Measurements from ENCODE around the gene DNAJC1. TPM values are rescaled to one million over a fixed set of nuclear protein-coding genes. Genes with fewer than 3 reads are reported as not detected.

The DNAJC1 gene
- polyA plus RNA-seq, 1 donor (not counting 4 experiments of a cell fraction or from before 2014, with no cell fraction given): 24.8 TPM

DNA sequence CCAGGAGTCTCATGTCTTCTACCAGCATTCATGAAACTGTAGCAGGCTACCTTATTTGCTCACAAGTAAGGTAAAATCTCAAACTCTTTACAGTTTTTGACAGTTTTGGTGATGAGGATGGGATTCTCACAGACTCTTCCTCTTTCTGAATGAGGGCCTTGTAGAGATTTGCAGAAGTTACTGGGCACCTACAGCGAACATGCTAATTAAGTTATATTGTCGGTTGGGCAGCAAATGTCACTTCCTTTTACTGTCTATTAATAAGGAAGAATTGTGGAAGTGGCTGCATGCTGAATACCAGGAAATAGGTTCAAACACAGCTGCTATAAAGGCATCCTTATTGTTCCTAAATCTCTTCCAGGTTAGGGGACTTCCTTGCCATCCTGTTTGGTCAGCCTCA lies 189.6 kb downstream of the DNAJC1 start:
- H3K9me1 ChIP-seq (ENCODE audit: control insufficient read depth, extremely low read depth, insufficient read depth, low read length): no peaks in the 10 kb centered on the region
- no peak overlapping the region for H2AFZ ChIP-seq (ENCODE audit: control insufficient read depth, low read length)
- H3K9me3 ChIP-seq (ENCODE audit: control insufficient read depth, low read depth, low read length): no peaks in the 10 kb centered on the region
- no peak overlapping the region for H3K27ac ChIP-seq (ENCODE audit: control insufficient read depth, insufficient read depth, low read length)
- no peaks in the 10 kb centered on the region for H3K36me3 ChIP-seq (ENCODE audit: control insufficient read depth in 2 of 2, extremely low read depth in 1 of 2, insufficient read depth in 2 of 2, low read length in 2 of 2)
- no peak overlapping the region for H3K4me2 ChIP-seq (ENCODE audit: control insufficient read depth, extremely low read depth, insufficient read depth, low read depth, low read length)
- TF ChIP-seq, protein P1, sequence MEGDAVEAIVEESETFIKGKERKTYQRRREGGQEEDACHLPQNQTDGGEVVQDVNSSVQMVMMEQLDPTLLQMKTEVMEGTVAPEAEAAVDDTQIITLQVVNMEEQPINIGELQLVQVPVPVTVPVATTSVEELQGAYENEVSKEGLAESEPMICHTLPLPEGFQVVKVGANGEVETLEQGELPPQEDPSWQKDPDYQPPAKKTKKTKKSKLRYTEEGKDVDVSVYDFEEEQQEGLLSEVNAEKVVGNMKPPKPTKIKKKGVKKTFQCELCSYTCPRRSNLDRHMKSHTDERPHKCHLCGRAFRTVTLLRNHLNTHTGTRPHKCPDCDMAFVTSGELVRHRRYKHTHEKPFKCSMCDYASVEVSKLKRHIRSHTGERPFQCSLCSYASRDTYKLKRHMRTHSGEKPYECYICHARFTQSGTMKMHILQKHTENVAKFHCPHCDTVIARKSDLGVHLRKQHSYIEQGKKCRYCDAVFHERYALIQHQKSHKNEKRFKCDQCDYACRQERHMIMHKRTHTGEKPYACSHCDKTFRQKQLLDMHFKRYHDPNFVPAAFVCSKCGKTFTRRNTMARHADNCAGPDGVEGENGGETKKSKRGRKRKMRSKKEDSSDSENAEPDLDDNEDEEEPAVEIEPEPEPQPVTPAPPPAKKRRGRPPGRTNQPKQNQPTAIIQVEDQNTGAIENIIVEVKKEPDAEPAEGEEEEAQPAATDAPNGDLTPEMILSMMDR (optimal IDR thresholded peaks at IDR 0.05 in 1 of 3, IDR thresholded peaks at IDR 0.05 in 1 of 3, conservative IDR thresholded peaks at IDR 0.05 in 1 of 3; ENCODE audit: extremely low read depth in 1 of 3, insufficient read depth in 2 of 3, low read length in 3 of 3): no peak
- TF ChIP-seq EZH2 (IDR thresholded peaks at IDR 0.05; ENCODE audit: low read length): no peak
- FAIRE-seq (no peak), DNase-seq (ENCODE audit: low read depth, low spot score) (no peak)
- no peak overlapping the region for H3K4me3 ChIP-seq (ENCODE audit: control insufficient read depth in 2 of 3, extremely low read depth in 1 of 3, insufficient read depth in 2 of 3, low read depth in 1 of 3, low read length in 3 of 3)
- no peaks in the 10 kb centered on the region for H3K27me3 ChIP-seq (ENCODE audit: control insufficient read depth, extremely low read depth, insufficient read depth, low read length)
- no peaks in the 10 kb centered on the region for H4K20me1 ChIP-seq (ENCODE audit: control insufficient read depth, extremely low read depth, insufficient read depth, low read length)
- dilution Hi-C loops (cut with MboI; ENCODE audit: extremely low pct_ligation_motif_present, low sequenced_read_pairs): no loop called here
- peaks cover 16% of the 10 kb centered on the region for H3K4me1 ChIP-seq (ENCODE audit: control insufficient read depth, extremely low read depth, insufficient read depth, low read length)
- H3K9ac ChIP-seq (ENCODE audit: control insufficient read depth, extremely low read depth, insufficient read depth, low read length): no peak overlapping the region
- H3K79me2 ChIP-seq (ENCODE audit: control insufficient read depth, insufficient read depth, low read length): no peaks in the 10 kb centered on the region

DNA sequence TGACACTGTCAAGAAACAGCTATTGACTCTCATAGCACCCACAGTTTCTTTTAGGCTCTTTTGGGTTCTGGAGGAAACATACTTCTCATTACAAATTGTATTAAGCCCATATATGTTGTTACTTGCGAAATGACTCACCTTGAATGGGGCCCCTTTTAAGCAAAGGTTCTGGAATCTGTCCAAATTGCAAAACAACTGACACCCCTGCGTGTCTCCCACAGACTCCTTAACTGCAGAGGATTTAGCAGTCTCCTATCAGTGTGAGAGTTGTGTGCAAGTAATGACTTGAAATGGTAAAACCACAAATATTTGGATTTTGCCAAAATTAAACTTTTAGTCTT lies 192.3 kb downstream of the DNAJC1 start:
- H3K4me1 ChIP-seq (ENCODE audit: control insufficient read depth, extremely low read depth, insufficient read depth, low read length): peaks cover 16% of the 10 kb centered on the region
- no peak for FAIRE-seq
- no peaks in the 10 kb centered on the region for H3K79me2 ChIP-seq (ENCODE audit: control insufficient read depth, insufficient read depth, low read length)
- no peaks in the 10 kb centered on the region for H3K27me3 ChIP-seq (ENCODE audit: control insufficient read depth, extremely low read depth, insufficient read depth, low read length)
- H3K9me3 ChIP-seq (ENCODE audit: control insufficient read depth, low read depth, low read length): no peaks in the 10 kb centered on the region
- H4K20me1 ChIP-seq (ENCODE audit: control insufficient read depth, extremely low read depth, insufficient read depth, low read length): no peaks in the 10 kb centered on the region
- H3K4me3 ChIP-seq (ENCODE audit: control insufficient read depth in 2 of 3, extremely low read depth in 1 of 3, insufficient read depth in 2 of 3, low read depth in 1 of 3, low read length in 3 of 3): no peak overlapping the region
- no peak overlapping the region for H3K9ac ChIP-seq (ENCODE audit: control insufficient read depth, extremely low read depth, insufficient read depth, low read length)
- H2AFZ ChIP-seq (ENCODE audit: control insufficient read depth, low read length): no peak overlapping the region
- H3K27ac ChIP-seq (ENCODE audit: control insufficient read depth, insufficient read depth, low read length): peak overlapping the region; percentile 17
- TF ChIP-seq, protein P1 (optimal IDR thresholded peaks at IDR 0.05 in 1 of 3, IDR thresholded peaks at IDR 0.05 in 1 of 3, conservative IDR thresholded peaks at IDR 0.05 in 1 of 3; ENCODE audit: extremely low read depth in 1 of 3, insufficient read depth in 2 of 3, low read length in 3 of 3): no peak
- H3K36me3 ChIP-seq (ENCODE audit: control insufficient read depth in 2 of 2, extremely low read depth in 1 of 2, insufficient read depth in 2 of 2, low read length in 2 of 2): no peaks in the 10 kb centered on the region
- peak overlapping the region; percentile 53 for H3K4me2 ChIP-seq (ENCODE audit: control insufficient read depth, extremely low read depth, insufficient read depth, low read depth, low read length)
- DNase-seq (ENCODE audit: low read depth, low spot score): peak; percentile 25
- dilution Hi-C loops (cut with MboI; ENCODE audit: extremely low pct_ligation_motif_present, low sequenced_read_pairs): no loop called here
- H3K9me1 ChIP-seq (ENCODE audit: control insufficient read depth, extremely low read depth, insufficient read depth, low read length): no peaks in the 10 kb centered on the region
